Brain pericyte (primary cell): ENCODE data around the gene SLC15A4.
"Not testable (repeated sequence)": the region's sequence is repeated elsewhere in the genome, so short reads cannot be mapped to it uniquely, and the experiment has no call there.

Experiments used
- DNase-seq: peaks from one replicate; pipeline ENCODE4 v3.0.0-alpha.2; 2012; ENCODE audit warnings: low read depth, low spot score

The SLC15A4 gene

DNA sequence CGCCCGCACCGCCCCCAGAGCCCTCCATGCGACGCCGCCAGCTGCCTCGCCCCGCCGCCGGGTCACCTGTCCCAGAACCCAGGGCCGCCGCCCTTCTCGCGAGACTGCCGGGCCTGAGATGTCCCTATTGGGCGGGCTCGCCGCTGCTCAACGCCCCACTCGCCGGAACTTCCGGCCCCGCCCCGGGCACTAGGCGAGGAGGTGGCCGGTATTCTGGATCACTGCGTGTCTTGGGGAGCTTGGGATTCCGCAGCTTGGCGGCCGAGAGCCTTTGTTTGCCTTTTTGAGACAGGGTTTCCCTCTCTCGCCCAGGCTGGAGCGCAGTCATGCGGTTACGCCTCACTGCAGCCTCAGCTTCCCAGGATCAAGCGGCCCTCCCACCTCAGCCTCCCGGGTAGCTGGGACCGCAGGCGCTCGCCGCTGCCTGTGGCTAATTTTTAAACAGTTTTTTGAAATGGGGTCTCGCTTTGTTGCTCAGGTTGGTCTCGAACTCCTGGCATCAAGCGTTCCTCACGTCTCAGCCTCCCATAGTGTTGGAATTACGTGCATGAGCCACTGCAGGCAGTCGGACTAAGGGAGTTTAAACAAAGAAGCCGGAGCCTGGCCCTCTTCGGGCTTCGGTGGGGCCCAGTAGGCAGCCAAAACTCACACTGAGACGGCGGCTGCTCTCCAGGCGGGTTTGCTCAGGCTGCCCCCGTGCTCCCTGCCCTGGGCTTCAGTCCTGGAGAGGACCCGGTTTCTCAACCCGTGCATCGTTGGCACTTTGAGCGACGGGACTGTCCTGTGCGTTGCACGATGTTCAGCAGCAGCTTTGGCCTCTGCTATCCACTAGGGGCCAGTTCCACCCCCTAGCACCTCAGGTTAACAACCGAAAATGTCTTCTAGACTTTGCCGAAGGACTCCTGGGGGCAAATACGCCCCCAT is at the start of gene SLC15A4:
SLC15A4 (minus strand) TSS at position 43 of the 924 bp plus-strand sequence; CDS start at position 28, 15 bp downstream.
- DNase-seq = peak; percentile 52

GRCh38 chr12:128872303-128872702 is 48.5 kb upstream of the SLC15A4 start:
- no peak for DNase-seq

GRCh38 chr12:128871516-128871892 is 47.7 kb upstream of the SLC15A4 start:
- DNase-seq = no peak

DNA sequence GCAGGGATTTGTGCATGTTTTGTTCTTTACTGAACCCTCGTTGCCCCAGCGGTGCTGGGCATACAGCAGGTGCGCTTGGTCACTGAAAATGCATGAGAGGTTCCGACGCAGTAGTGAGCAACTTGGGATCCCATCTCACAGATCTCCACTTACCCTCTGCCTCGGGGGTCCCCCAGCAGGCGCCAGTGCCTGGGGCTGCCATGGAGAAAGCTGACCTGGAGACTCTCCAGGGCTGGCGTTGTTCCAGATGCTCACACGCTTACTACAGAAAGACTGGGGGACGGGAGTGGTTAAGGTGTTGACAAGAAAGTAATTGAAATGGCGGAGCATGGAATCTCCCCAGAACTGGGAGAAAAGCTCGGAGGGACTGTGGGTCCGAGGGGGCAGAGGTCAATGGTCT is 43.7 kb upstream of the SLC15A4 start:
- DNase-seq = no peak

GRCh38 chr12:128864516-128865186 is 40.9 kb upstream of the SLC15A4 start:
- no peak for DNase-seq

DNA sequence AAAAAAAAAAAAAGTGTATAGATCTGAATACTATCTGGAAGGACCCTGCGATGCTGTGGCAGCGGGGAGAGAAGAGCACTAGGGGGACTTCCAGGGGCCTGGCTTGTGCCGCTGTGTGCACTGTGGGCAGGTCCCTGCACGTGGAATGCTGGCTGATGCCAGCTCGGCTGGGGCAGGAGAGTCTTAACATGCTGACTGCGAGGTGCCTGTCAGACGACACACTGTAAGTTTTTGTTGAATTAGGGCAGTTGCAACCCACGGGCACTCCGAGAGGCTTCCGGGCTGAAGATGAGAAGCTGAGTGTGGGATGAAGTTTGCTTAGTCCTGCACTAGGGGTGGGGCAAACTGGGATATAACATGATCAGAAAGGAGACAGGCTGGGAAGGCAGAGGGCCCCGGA is 40.2 kb upstream of the SLC15A4 start:
- no peak for DNase-seq

GRCh38 chr12:128861226-128862016 is 37.7 kb upstream of the SLC15A4 start:
- DNase-seq = no peak

GRCh38 chr12:128859311-128859710 is 35.6 kb upstream of the SLC15A4 start:
- no peak for DNase-seq

GRCh38 chr12:128857133-128857763 is 33.5 kb upstream of the SLC15A4 start:
- DNase-seq = no peak

DNA sequence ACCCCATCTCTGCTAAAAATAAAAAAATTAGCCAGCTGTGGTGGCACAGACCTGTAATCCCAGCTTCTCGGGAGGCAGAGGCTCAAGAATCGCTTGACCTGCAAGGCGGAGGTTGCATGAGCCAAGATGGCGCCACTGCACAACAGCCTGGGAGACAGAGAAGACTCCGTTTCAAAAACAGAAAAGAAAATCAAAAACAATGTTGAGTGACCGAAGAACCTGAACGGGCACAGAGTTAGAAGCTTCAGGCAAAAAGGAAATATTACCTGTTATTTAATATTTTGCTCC is 33.0 kb upstream of the SLC15A4 start:
- DNase-seq = no peak

- DNase-seq = no peak
These were observed 32.5 kb upstream of the SLC15A4 start for GRCh38 chr12:128856035-128856790.

- DNase-seq = no peak
These were observed 29.9 kb upstream of the SLC15A4 start for GRCh38 chr12:128853600-128854197.

DNA sequence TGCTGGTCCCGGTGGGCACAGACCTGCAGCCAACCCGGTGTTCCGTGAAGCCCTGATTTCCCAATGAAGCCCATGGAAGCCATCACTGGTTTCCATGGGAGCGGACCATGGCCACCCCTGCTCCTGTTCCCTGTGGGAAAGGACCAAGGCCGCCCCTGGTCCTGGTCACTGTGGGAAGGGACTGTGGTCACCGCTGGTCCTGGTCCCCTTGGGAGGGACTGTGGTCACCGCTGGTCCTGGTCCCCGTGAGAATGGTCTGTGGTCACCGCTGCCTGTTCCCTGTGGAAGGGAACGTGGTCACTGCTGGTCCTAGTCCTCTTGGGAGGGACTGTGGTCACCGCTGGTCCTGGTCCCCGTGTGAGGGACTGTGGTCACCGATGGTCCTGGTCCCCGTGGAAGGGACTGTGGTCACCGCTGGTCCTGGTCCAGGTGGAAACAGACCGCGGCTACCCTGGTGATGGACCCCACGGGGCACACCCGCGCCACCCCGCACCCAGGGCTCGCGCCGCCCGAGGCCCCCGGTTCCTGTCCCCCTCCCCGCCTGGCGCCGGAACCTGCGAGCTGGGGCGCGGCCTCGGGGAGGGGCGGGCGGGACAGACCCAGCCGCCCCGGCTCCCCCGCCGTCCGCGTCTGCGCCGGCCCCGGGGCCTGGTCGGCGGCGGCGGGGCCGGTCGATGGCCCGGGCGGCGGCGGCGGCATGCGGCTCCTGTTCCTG is 29.3 kb upstream of the SLC15A4 start, which contains the start of gene GLT1D1:
GLT1D1 (plus strand) TSS at position 594 of the 715 bp plus-strand sequence; CDS start at position 698, 104 bp downstream.
- DNase-seq = no peak

- DNase-seq = no peak
These were observed 28.4 kb upstream of the SLC15A4 start for GRCh38 chr12:128852026-128852698.

GRCh38 chr12:128851429-128851828 is 27.7 kb upstream of the SLC15A4 start:
- DNase-seq = not testable (repeated sequence)

DNA sequence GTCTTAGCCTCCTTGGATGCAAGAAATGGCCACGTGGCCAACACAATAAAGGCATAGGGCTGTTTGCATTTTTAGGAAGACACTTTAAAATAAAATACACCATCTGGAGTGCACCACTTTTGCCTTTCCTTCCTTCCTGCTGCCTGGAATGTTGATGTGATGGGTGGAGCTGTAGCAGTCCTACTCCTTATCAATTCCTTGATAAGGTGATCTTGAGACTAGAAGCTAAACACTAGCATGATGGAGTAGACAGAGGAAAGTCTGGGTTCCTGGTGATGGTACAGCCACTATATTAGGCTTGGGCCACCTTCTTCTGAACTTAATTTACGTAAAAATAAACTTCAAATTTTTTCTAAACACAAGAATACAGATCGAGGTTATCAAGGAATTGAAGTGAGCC is 26.6 kb upstream of the SLC15A4 start:
- no peak for DNase-seq

DNA sequence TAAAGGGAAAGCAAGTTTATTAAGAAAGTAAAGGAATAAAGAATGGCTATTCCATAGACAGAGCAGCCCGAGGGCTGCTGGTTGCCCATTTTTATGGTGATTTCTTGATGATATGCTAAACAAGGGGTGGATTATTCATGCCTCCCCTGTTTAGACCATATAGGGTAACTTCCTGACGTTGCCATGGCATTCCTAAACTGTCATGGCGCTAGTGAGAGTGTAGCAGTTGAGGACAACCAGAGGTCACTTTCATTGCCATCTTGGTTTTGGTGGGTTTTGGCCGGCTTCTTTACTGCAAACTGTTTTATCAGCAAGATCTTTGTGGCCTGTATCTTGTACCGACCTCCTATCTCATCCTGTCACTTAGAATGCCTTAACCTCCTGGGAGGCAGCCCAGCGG is 26.0 kb upstream of the SLC15A4 start:
- not testable (repeated sequence) for DNase-seq

DNA sequence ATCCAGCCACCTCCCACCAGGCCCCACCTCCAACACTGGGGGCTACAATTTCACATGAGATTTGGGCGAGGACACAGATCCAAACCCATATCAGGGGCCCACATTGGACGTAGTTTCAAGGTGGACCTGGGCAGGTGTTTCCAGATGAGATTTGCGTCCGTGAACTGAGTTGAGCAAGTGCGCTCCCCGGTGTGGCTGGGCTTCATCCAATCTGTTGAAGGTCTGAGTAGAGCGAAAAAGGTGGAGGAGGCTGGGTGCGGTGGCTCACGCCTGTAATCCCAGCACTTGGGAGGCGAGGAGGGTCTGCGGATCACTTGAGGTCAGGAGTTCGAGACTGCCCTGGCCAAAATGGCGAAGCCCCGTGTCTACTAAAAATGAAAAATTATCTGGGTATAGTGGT is 24.6 kb upstream of the SLC15A4 start:
- DNase-seq = no peak

- DNase-seq = not testable (repeated sequence)
These were observed 22.9 kb upstream of the SLC15A4 start for GRCh38 chr12:128846671-128847070.
